ENCODE data around the gene MKLN1. TPM values are rescaled to one million over a fixed set of nuclear protein-coding genes. Genes with fewer than 3 reads are reported as not detected.

The MKLN1 gene
- total and polyA plus RNA-seq, 2 of the 13 experiments (the other 11 are each of a cell fraction or from before 2014, with no cell fraction given): 33.6 to 43.5 TPM

DNA sequence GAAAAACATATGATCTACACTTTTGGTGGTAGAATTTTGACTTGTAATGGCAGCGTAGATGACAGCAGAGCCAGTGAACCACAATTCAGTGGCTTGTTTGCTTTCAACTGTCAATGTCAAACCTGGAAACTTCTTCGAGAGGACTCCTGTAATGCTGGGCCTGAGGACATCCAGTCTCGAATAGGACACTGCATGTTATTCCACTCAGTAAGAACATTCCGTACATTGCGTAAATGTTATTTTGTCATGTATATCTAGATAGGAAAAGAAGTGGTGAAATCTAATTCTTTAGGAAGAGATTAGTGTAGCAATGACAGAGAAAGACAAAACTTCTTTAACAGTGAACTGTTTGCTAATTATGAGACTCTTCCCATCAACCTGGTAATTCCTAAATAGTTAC, 115.8 kb downstream of the MKLN1 start:
- Histone ChIP-seq H3K36me3 (replicated peaks in 1 of 2; ENCODE audit: control insufficient read depth in 1 of 2, insufficient read depth in 2 of 2, low read length in 2 of 2) (peaks cover 10 to 56% of the 10 kb centered on the region in 2 experiments), H3K79me2 (ENCODE audit: insufficient read depth, low read length) (no peaks in the 10 kb centered on the region), H3K27ac (ENCODE audit: extremely low read length, insufficient read depth, low read length) (no peak overlapping the region), H3K4me3 (replicated peaks in 1 of 3; ENCODE audit: insufficient read depth in 1 of 3, low read depth in 2 of 3, low read length in 3 of 3) (no peak overlapping the region), H3K27me3 (ENCODE audit: control insufficient read depth in 1 of 2, insufficient read depth in 2 of 2, low read length in 2 of 2) (no peaks in the 10 kb centered on the region), H3K4me2 (ENCODE audit: low read depth, low read length) (no peak overlapping the region), H4K20me1 (ENCODE audit: insufficient read depth, low read length) (no peaks in the 10 kb centered on the region), H3K4me1 (ENCODE audit: insufficient read depth, low read length) (no peaks in the 10 kb centered on the region), H2AFZ (ENCODE audit: low read length) (no peak overlapping the region), H3K9ac (ENCODE audit: insufficient read depth, low read depth, low read length) (no peak overlapping the region), H3K9me3 (ENCODE audit: low read length) (no peaks in the 10 kb centered on the region)
- TF ChIP-seq DR1 (CRISPR knock-in tag; IDR thresholded peaks at IDR 0.05): no peak
- TF ChIP-seq ZNF530 (CRISPR knock-in tag; IDR thresholded peaks at IDR 0.05; ENCODE audit: low read depth): no peak
- no peak for TF ChIP-seq ZNF468 (CRISPR knock-in tag; IDR thresholded peaks at IDR 0.05)
- no peak for TF ChIP-seq BHLHE40 (IDR thresholded peaks at IDR 0.05; ENCODE audit: low read length)
- no peak for TF ChIP-seq SP5 (CRISPR knock-in tag; IDR thresholded peaks at IDR 0.05; ENCODE audit: borderline replicate concordance, low read depth)
- TF ChIP-seq ZNF460 (CRISPR knock-in tag; IDR thresholded peaks at IDR 0.05; ENCODE audit: borderline replicate concordance): no peak
- TF ChIP-seq ZNF232 (CRISPR knock-in tag; IDR thresholded peaks at IDR 0.05; ENCODE audit: borderline replicate concordance): no peak
- TF ChIP-seq GZF1 (CRISPR knock-in tag; IDR thresholded peaks at IDR 0.05): no peak
- no peak for TF ChIP-seq TEAD2 (CRISPR knock-in tag; IDR thresholded peaks at IDR 0.05)
- intact Hi-C loops (cut with micrococcal nuclease; ENCODE audit: unreplicated experiment) (no loop called here), in situ Hi-C loops (cut with HindIII; ENCODE audit: extremely low pct_ligation_motif_present, low pct_unique_long_range_greater_than_20kb) (no loop called here)
- no TSS peak for BruUV-seq (replicated peaks)
- ChIA-PET CTCF (ENCODE audit: low intra/inter-chr PET ratio, low total read pairs) (no interaction called here), POLR2A (no interaction called here)
- WGBS (ENCODE audit: low lambda C conversion rate): 96% methylated on average over 5 of the region's 5 CpGs
- DNase-seq (ENCODE audit: low spot score): no peak
- ATAC-seq: no peak
- FAIRE-seq: no peak

DNA sequence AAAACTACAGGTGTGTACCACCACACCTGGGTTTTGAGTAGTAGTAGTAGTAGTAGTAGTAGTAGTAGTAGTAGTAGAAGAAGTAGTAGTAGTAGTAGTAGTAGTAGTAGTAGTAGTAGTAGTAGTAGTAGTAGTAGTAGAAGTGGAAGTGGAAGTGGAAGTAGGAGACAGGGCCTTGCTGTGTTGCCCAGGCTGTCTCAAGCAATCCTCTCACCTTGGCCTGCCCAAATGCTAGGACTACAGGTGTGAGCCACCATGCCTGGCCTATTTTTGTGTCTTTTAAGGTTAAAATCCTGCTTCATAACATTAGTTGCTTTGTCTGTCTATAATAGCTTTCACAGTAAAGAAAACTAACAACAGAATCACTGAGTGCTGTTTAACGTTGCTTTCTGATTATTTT, 117.0 kb downstream of the MKLN1 start:
- Histone ChIP-seq H3K79me2 (ENCODE audit: insufficient read depth, low read length) (no peaks in the 10 kb centered on the region), H3K4me1 (ENCODE audit: insufficient read depth, low read length) (no peaks in the 10 kb centered on the region), H3K27ac (ENCODE audit: extremely low read length, insufficient read depth, low read length) (no peak overlapping the region), H3K27me3 (ENCODE audit: control insufficient read depth in 1 of 2, insufficient read depth in 2 of 2, low read length in 2 of 2) (no peaks in the 10 kb centered on the region), H3K9me3 (ENCODE audit: low read length) (no peaks in the 10 kb centered on the region), H3K4me2 (ENCODE audit: low read depth, low read length) (no peak overlapping the region), H4K20me1 (ENCODE audit: insufficient read depth, low read length) (no peaks in the 10 kb centered on the region), H3K9ac (ENCODE audit: insufficient read depth, low read depth, low read length) (no peak overlapping the region), H3K36me3 (replicated peaks in 1 of 2; ENCODE audit: control insufficient read depth in 1 of 2, insufficient read depth in 2 of 2, low read length in 2 of 2) (peaks cover 12 to 51% of the 10 kb centered on the region in 2 experiments), H2AFZ (ENCODE audit: low read length) (no peak overlapping the region), H3K4me3 (replicated peaks in 1 of 3; ENCODE audit: insufficient read depth in 1 of 3, low read depth in 2 of 3, low read length in 3 of 3) (no peak overlapping the region)
- ChIA-PET CTCF (ENCODE audit: low intra/inter-chr PET ratio, low total read pairs) (no interaction called here), POLR2A (no interaction called here)
- WGBS (ENCODE audit: low lambda C conversion rate): 97% methylated on average over 1 of the region's 1 CpG
- FAIRE-seq (no peak), DNase-seq (ENCODE audit: low spot score) (no peak), ATAC-seq (no peak)
- in situ Hi-C loops (cut with HindIII; ENCODE audit: extremely low pct_ligation_motif_present, low pct_unique_long_range_greater_than_20kb): no loop called here
- intact Hi-C loops (cut with micrococcal nuclease; ENCODE audit: unreplicated experiment): no loop called here
- no TSS peak for BruUV-seq (replicated peaks)
- no peak for TF ChIP-seq ATF7-NPFF (CRISPR knock-in tag; IDR thresholded peaks at IDR 0.05; ENCODE audit: low read depth)
- no peak for TF ChIP-seq NRL (CRISPR knock-in tag; IDR thresholded peaks at IDR 0.05; ENCODE audit: borderline replicate concordance)
- TF ChIP-seq, protein P1, sequence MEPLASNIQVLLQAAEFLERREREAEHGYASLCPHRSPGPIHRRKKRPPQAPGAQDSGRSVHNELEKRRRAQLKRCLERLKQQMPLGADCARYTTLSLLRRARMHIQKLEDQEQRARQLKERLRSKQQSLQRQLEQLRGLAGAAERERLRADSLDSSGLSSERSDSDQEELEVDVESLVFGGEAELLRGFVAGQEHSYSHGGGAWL (CRISPR knock-in tag; IDR thresholded peaks at IDR 0.05): no peak
- TF ChIP-seq, protein P2, sequence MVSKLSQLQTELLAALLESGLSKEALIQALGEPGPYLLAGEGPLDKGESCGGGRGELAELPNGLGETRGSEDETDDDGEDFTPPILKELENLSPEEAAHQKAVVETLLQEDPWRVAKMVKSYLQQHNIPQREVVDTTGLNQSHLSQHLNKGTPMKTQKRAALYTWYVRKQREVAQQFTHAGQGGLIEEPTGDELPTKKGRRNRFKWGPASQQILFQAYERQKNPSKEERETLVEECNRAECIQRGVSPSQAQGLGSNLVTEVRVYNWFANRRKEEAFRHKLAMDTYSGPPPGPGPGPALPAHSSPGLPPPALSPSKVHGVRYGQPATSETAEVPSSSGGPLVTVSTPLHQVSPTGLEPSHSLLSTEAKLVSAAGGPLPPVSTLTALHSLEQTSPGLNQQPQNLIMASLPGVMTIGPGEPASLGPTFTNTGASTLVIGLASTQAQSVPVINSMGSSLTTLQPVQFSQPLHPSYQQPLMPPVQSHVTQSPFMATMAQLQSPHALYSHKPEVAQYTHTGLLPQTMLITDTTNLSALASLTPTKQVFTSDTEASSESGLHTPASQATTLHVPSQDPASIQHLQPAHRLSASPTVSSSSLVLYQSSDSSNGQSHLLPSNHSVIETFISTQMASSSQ (IDR thresholded peaks at IDR 0.05; ENCODE audit: low read depth): no peak
- TF ChIP-seq, protein P2 (CRISPR knock-in tag; IDR thresholded peaks at IDR 0.05; ENCODE audit: borderline replicate concordance): no peak
- no peak for TF ChIP-seq ZNF333 (CRISPR knock-in tag; IDR thresholded peaks at IDR 0.05; ENCODE audit: borderline replicate concordance)
- no peak for TF ChIP-seq ZMYM3 (CRISPR knock-in tag; IDR thresholded peaks at IDR 0.05)
- TF ChIP-seq KDM5A (IDR thresholded peaks at IDR 0.05; ENCODE audit: borderline replicate concordance, low read length): no peak
- no peak for TF ChIP-seq PHF8 (CRISPR knock-in tag; IDR thresholded peaks at IDR 0.05)

All from HepG2 (cell line).